Endothelial cell of umbilical vein (primary cell): ENCODE results near the gene FHOD3. TPM values are rescaled to one million over a fixed set of nuclear protein-coding genes. Genes with fewer than 3 reads are reported as not detected.

Experiments used
- BruUV-seq: library from RNA; stranded (reverse); fragments of 400-500 nt; replicated peaks from 2 replicates; lab custom pipeline; 2021; lab: Mats Ljungman, UMichigan
- CTCF ChIA-PET: fragments of 300-600, 350-600 bp; sonication (Branson Sonifier 250); formaldehyde crosslinking; loops from one replicate; lab custom pipeline; 2021; ENCODE audit warnings: antibody characterized with exemption, inconsistent platforms; lab: Charles Lee
- POLR2A ChIA-PET: fragments of 300-600, 350-600 bp; sonication (Branson Sonifier 250); formaldehyde crosslinking; loops from one replicate; lab custom pipeline; 2021; ENCODE audit warnings: antibody characterized with exemption, inconsistent platforms; lab: Charles Lee
- DNase-seq: peaks from one replicate; pipeline ENCODE4 v3.0.0-alpha.2; 2011; ENCODE audit warnings: low read depth, low spot score
- FAIRE-seq: peaks from 2 replicates; lab custom pipeline; 2011; peaks lifted over from hg19 to GRCh38; lab: Jason Lieb, UNC
- H2AFZ ChIP-seq: 2 replicates; pipeline ENCODE4 v1.6.0; 2012; ENCODE audit warnings: low read depth, low read length, control low read depth, inconsistent platforms
- H3K27ac ChIP-seq: 2 replicates; pipeline ENCODE4 v1.5.1; 2011; ENCODE audit warnings: low read depth, mild to moderate bottlenecking, control low read depth, low read length, moderate library complexity; ENCODE audit not compliant: insufficient read depth
- H3K27me3 ChIP-seq, 2 experiments: 2 replicates each; pipeline versions ENCODE4 v1.6.0 to v1.6.1; 2011; ENCODE audit warnings: low read length in 2 of 2, mixed read lengths in 1 of 2; ENCODE audit not compliant: control insufficient read depth in 2 of 2, insufficient read depth in 2 of 2
- H3K36me3 ChIP-seq, 2 experiments: 2 replicates in 1 of 2; 3 replicates in 1 of 2; pipeline ENCODE4 v1.5.1; 2011; ENCODE audit warnings: low read length in 2 of 2, mild to moderate bottlenecking in 1 of 2, moderate library complexity in 1 of 2; ENCODE audit not compliant: control insufficient read depth in 2 of 2, insufficient read depth in 2 of 2; ENCODE audit errors: extremely low read depth in 1 of 2
- H3K4me1 ChIP-seq: 3 replicates; pipeline ENCODE4 v1.5.1; 2011; ENCODE audit warnings: mild to moderate bottlenecking, low read length; ENCODE audit not compliant: control insufficient read depth, insufficient read depth; ENCODE audit errors: extremely low read depth
- H3K4me2 ChIP-seq: 2 replicates; pipeline ENCODE4 v1.6.1; 2011; ENCODE audit warnings: low read length, control low read depth, mixed read lengths; ENCODE audit not compliant: insufficient read depth
- H3K4me3 ChIP-seq, 3 experiments: fragments of 200-600 bp in 1 of 3; sonication (generic), shearing (Covaris generic) in 1 of 3; replicated peaks in 1 of 3; 2 replicates each; pipeline ENCODE4 v1.5.1; 2011 to 2016; ENCODE audit warnings: control low read depth in 3 of 3, low read length in 3 of 3, mild to moderate bottlenecking in 2 of 3, inconsistent platforms in 1 of 3, low read depth in 1 of 3, moderate library complexity in 1 of 3; ENCODE audit not compliant: insufficient read depth in 1 of 3
- H3K79me2 ChIP-seq: 2 replicates; pipeline ENCODE4 v1.6.0; 2012; ENCODE audit warnings: low read length, inconsistent platforms; ENCODE audit not compliant: control insufficient read depth, insufficient read depth
- H3K9ac ChIP-seq: replicated peaks from 2 replicates; pipeline ENCODE3; 2011; ENCODE audit warnings: low read length, control low read depth; ENCODE audit not compliant: insufficient read depth; ENCODE audit errors: extremely low read depth
- H3K9me1 ChIP-seq: replicated peaks from 3 replicates; pipeline ENCODE4 v1.6.0; 2011; ENCODE audit warnings: mild to moderate bottlenecking, low read length; ENCODE audit not compliant: control insufficient read depth, insufficient read depth; ENCODE audit errors: extremely low read depth
- H3K9me3 ChIP-seq: replicated peaks from 2 replicates; pipeline ENCODE4 v1.5.1; 2012; ENCODE audit warnings: low read length, inconsistent platforms; ENCODE audit not compliant: control insufficient read depth, insufficient read depth
- H4K20me1 ChIP-seq: replicated peaks from 2 replicates; pipeline ENCODE3; 2011; ENCODE audit warnings: mild to moderate bottlenecking, low read length; ENCODE audit not compliant: control insufficient read depth, insufficient read depth; ENCODE audit errors: extremely low read depth
- EZH2 ChIP-seq: IDR thresholded peaks from 2 replicates; pipeline ENCODE4 v1.6.1; 2012; ENCODE audit warnings: borderline replicate concordance, low read depth, mild to moderate bottlenecking, moderate library complexity, low read length, inconsistent platforms; ENCODE audit not compliant: severe bottlenecking
- FOS ChIP-seq: IDR thresholded peaks from 2 replicates; pipeline ENCODE4 v1.6.1; 2011; ENCODE audit warnings: mild to moderate bottlenecking, low read length, moderate library complexity, borderline replicate concordance; ENCODE audit not compliant: insufficient read depth
- GATA2 ChIP-seq: IDR thresholded peaks from 2 replicates; pipeline ENCODE4 v1.7.0; 2011; ENCODE audit warnings: low read depth, mild to moderate bottlenecking, moderate library complexity, mixed read lengths, low read length; ENCODE audit not compliant: insufficient read length, insufficient read depth
- JUN ChIP-seq: IDR thresholded peaks from 2 replicates; pipeline ENCODE4 v1.6.1; 2011; ENCODE audit warnings: borderline replicate concordance, low read depth; ENCODE audit not compliant: insufficient read length, insufficient read depth
- MAX ChIP-seq: IDR thresholded peaks from 2 replicates; pipeline ENCODE4 v1.6.1; 2011; ENCODE audit not compliant: insufficient read depth, insufficient read length
- MYC ChIP-seq: IDR thresholded peaks from one replicate; pipeline ENCODE4 v1.6.1; 2011; ENCODE audit warnings: mild to moderate bottlenecking, low read depth, low read length
- POLR2A ChIP-seq: IDR thresholded peaks from 2 replicates; pipeline ENCODE4 v1.6.1; 2012; ENCODE audit warnings: low read depth, mild to moderate bottlenecking, control low read depth, low read length
- POLR2AphosphoS5 ChIP-seq: IDR thresholded peaks from 2 replicates; pipeline ENCODE4 v1.6.1; 2012; ENCODE audit warnings: low read depth, mild to moderate bottlenecking, control low read depth, low read length, moderate library complexity; ENCODE audit not compliant: insufficient read depth
- dilution Hi-C: fragments of 300-500 bp; cut with MboI; formaldehyde crosslinking; loops from one replicate; pipeline ENCODE4 v1.15.0; 2019; ENCODE audit warnings: low sequenced_read_pairs; ENCODE audit not compliant: extremely low pct_ligation_motif_present
- intact Hi-C: fragments of 100-400 bp; cut with micrococcal nuclease; formaldehyde crosslinking; loops from one replicate; pipeline ENCODE4 v1.10.0; 2022
- polyA plus RNA-seq, 4 experiments: library from polyadenylated mRNA; depleted of rRNA in 3 of 4; stranded (reverse) in 3 of 4; unstranded in 1 of 4; fragments of >200 nt; gene quantifications; 2 replicates each; pipeline versions ENCODE4 v1.2.1 to v1.2.3, GENCODE V29; 2011 to 2012; ENCODE audit warnings: missing spikeins in 1 of 4
- total RNA-seq: library from RNA; stranded (reverse); gene quantifications from 2 replicates; pipeline ENCODE4 v1.2.3, GENCODE V29; 2021
- TF ChIP-seq, protein P1 (sequence below), 2 donors: IDR thresholded peaks; 1 replicate in 1 of 2; 2 replicates in 1 of 2; pipeline ENCODE4 v1.5.1; 2011; ENCODE audit warnings: low read length in 2 of 2, mild to moderate bottlenecking in 2 of 2, moderate library complexity in 2 of 2, control low read depth in 1 of 2, inconsistent platforms in 1 of 2, low read depth in 1 of 2; ENCODE audit not compliant: insufficient read depth in 1 of 2; ENCODE audit errors: extremely low read depth in 1 of 2

The FHOD3 gene
- total and polyA plus RNA-seq, 2 donors (not counting 3 experiments of a cell fraction or from before 2014, with no cell fraction given) = 0.06 to 1.5 TPM

DNA sequence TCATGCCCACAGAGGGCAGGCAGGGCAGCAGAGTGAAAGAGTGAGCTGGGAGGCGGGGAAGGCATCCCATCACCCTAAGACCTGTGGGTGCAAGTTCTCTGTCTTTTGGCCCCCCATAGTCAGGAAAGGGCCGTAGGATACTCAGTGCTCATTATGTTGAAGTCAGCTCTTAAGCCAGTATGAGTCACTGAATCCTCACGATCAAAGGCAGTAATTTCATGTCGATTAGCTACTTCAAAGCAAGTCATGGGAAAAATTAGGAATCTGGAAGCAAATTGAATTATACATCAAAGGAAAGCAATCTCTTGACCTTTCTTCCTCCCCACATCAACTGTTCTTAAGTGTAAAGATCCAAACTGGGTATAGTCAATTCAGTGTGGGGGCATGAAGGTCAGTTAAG, 178.9 kb downstream of the FHOD3 start:
- no peaks in the 10 kb centered on the region for H3K9me1 ChIP-seq
- no peak for FAIRE-seq
- TF ChIP-seq GATA2 = no peak
- no peak for TF ChIP-seq POLR2AphosphoS5
- no peak for TF ChIP-seq MAX
- TF ChIP-seq POLR2A = no peak
- no peak for TF ChIP-seq MYC
- no peak for TF ChIP-seq FOS
- TF ChIP-seq, protein P1, sequence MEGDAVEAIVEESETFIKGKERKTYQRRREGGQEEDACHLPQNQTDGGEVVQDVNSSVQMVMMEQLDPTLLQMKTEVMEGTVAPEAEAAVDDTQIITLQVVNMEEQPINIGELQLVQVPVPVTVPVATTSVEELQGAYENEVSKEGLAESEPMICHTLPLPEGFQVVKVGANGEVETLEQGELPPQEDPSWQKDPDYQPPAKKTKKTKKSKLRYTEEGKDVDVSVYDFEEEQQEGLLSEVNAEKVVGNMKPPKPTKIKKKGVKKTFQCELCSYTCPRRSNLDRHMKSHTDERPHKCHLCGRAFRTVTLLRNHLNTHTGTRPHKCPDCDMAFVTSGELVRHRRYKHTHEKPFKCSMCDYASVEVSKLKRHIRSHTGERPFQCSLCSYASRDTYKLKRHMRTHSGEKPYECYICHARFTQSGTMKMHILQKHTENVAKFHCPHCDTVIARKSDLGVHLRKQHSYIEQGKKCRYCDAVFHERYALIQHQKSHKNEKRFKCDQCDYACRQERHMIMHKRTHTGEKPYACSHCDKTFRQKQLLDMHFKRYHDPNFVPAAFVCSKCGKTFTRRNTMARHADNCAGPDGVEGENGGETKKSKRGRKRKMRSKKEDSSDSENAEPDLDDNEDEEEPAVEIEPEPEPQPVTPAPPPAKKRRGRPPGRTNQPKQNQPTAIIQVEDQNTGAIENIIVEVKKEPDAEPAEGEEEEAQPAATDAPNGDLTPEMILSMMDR (IDR thresholded peaks at IDR 0.05; ENCODE audit: extremely low read depth in 1 of 2, insufficient read depth in 1 of 2, low read depth in 1 of 2, low read length in 2 of 2) = no peak
- no peak for TF ChIP-seq EZH2
- TF ChIP-seq JUN = no peak
- no peak overlapping the region for H3K27ac ChIP-seq
- no peak overlapping the region for H3K4me3 ChIP-seq
- H3K27me3 ChIP-seq = no peaks in the 10 kb centered on the region
- no peak overlapping the region for H3K4me2 ChIP-seq
- no peak for DNase-seq
- ChIA-PET POLR2A (no interaction called here), CTCF (interaction anchor here (0.9 kb wide), 1 partner anchor 96 kb away, joined by 3 read pairs; no protein-coding TSS in a partner anchor)
- H3K79me2 ChIP-seq = no peaks in the 10 kb centered on the region
- intact Hi-C loops = no loop called here
- H3K9me3 ChIP-seq = no peaks in the 10 kb centered on the region
- H2AFZ ChIP-seq = no peak overlapping the region
- H3K9ac ChIP-seq = no peak overlapping the region
- H4K20me1 ChIP-seq = no peaks in the 10 kb centered on the region
- dilution Hi-C loops = no loop called here
- H3K4me1 ChIP-seq = no peaks in the 10 kb centered on the region
- no TSS peak for BruUV-seq
- H3K36me3 ChIP-seq = no peaks in the 10 kb centered on the region
